Urothelium cell line (cell line): ENCODE measurements around the gene XRCC5.
A peak's percentile ranks its signal among the peaks of the same experiment; 100 is the strongest.
"Not testable (repeated sequence)": the region's sequence is repeated elsewhere in the genome, so short reads cannot be mapped to it uniquely, and the experiment has no call there.

ENCODE experiments used
- DNase-seq: peaks from one replicate; pipeline ENCODE4 v3.0.0; 2011; ENCODE audit warnings: low spot score, mixed read lengths
- FAIRE-seq: peaks from 2 replicates; lab custom pipeline; 2011; peaks lifted over from hg19 to GRCh38; lab: Jason Lieb, UNC

Gene XRCC5

GRCh38 chr2:216108967-216109921 is at the start of gene XRCC5:
TSS of gene XRCC5 (plus strand) at chr2:216109348. CDS start at chr2:216109437, 89 bp downstream.
- FAIRE-seq = peak; percentile 20
- peak; percentile 96 for DNase-seq

- FAIRE-seq = no peak
Measured at GRCh38 chr2:216064014-216064630, 45.0 kb upstream of the XRCC5 start.

GRCh38 chr2:216064665-216065064 is 44.5 kb upstream of the XRCC5 start:
- no peak for FAIRE-seq
- no peak for DNase-seq

More at GRCh38 chr2:216064014-216064630, 45.0 kb upstream of the XRCC5 start:
- DNase-seq = no peak

GRCh38 chr2:216066230-216066629 is 42.9 kb upstream of the XRCC5 start:
- FAIRE-seq = no peak
- DNase-seq = no peak

GRCh38 chr2:216069028-216069427 is 40.1 kb upstream of the XRCC5 start:
- DNase-seq (no peak), FAIRE-seq (no peak)

- FAIRE-seq (no peak), DNase-seq (no peak)
Measured at GRCh38 chr2:216070195-216070594, 39.0 kb upstream of the XRCC5 start.

GRCh38 chr2:216071111-216071851 is 37.9 kb upstream of the XRCC5 start:
- DNase-seq = no peak
- no peak for FAIRE-seq

- DNase-seq (no peak), FAIRE-seq (no peak)
Measured at GRCh38 chr2:216072473-216072872, 36.7 kb upstream of the XRCC5 start.

GRCh38 chr2:216073773-216074172 is 35.4 kb upstream of the XRCC5 start:
- FAIRE-seq = no peak

GRCh38 chr2:216074380-216074779 is 34.8 kb upstream of the XRCC5 start:
- FAIRE-seq = no peak
- DNase-seq = no peak

More at GRCh38 chr2:216073773-216074172, 35.4 kb upstream of the XRCC5 start:
- no peak for DNase-seq

GRCh38 chr2:216074794-216075193 is 34.4 kb upstream of the XRCC5 start:
- FAIRE-seq (no peak), DNase-seq (no peak)

- no peak for DNase-seq
- FAIRE-seq = no peak
Measured at GRCh38 chr2:216075510-216076485, 33.4 kb upstream of the XRCC5 start.

- no peak for DNase-seq
- no peak for FAIRE-seq
Measured at GRCh38 chr2:216078776-216079175, 30.4 kb upstream of the XRCC5 start.

- not testable (repeated sequence) for DNase-seq, FAIRE-seq
Measured at GRCh38 chr2:216080048-216080447, 29.1 kb upstream of the XRCC5 start.

- FAIRE-seq = no peak
- DNase-seq = no peak
Measured at GRCh38 chr2:216081012-216081411, 28.1 kb upstream of the XRCC5 start.

- peak; percentile 92 for DNase-seq
- FAIRE-seq = peak; percentile 77
Measured at GRCh38 chr2:216081487-216082116, 27.5 kb upstream of the XRCC5 start, which contains the start of the genes PECR and TMEM169. TSS of gene PECR (minus strand) at chr2:216081809. CDS start at chr2:216081741, 68 bp downstream. TSS of gene TMEM169 (plus strand) at chr2:216081919. CDS start at chr2:216095964, 14,045 bp downstream.

- DNase-seq (peak; percentile 39), FAIRE-seq (no peak)
Measured at GRCh38 chr2:216082117-216082711, 26.9 kb upstream of the XRCC5 start.

- no peak for DNase-seq
- no peak for FAIRE-seq
Measured at GRCh38 chr2:216082805-216083204, 26.3 kb upstream of the XRCC5 start.
